Gastroesophageal sphincter (tissue), 3 donors: ENCODE results near the gene B3GAT1.

Source experiments
- EP300 ChIP-seq: sonication (generic); formaldehyde crosslinking; IDR thresholded peaks from one replicate; pipeline ENCODE4 v1.6.1; 2017; ENCODE audit warnings: antibody characterized with exemption, mild to moderate bottlenecking
- POLR2A ChIP-seq, 2 donors: fragments of 450-650 bp; IDR thresholded peaks; one replicate each; pipeline ENCODE4 v1.6.1; 2017; ENCODE audit warnings: antibody characterized with exemption in 2 of 2, mild to moderate bottlenecking in 2 of 2, moderate library complexity in 1 of 2
- POLR2AphosphoS5 ChIP-seq: sonication (generic); formaldehyde crosslinking; IDR thresholded peaks from one replicate; pipeline ENCODE4 v1.6.1; 2017; ENCODE audit warnings: antibody characterized with exemption
- TF ChIP-seq, protein P1 (sequence below), 4 experiments: fragments of 200-600 bp in 2 of 4; fragments of 450-650 bp in 2 of 4; sonication (generic) in 1 of 4; IDR thresholded peaks; one replicate each; pipeline ENCODE4 v1.5.1; 2017 to 2019; ENCODE audit warnings: antibody characterized with exemption in 4 of 4, mild to moderate bottlenecking in 2 of 4, moderate library complexity in 2 of 4

DNA sequence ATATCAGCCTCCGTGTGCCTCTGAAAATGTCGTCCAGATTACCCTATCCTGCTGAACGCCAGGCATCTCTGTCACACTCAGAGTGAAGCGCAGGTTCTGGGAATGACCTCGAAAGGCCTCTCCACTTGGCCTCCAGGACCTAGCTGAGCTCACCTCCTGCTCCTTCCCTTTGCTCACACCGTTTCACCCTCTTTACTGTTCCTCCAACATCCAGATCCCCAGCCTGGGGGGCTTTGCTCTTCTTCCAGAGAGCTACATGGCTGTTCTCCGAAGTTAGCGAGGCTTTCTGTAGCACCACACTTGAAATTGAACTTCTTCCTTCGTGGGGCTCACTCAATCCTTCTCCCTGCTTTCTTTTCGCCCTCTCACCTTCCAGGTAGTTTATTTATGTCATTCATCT lies 52.4 kb downstream of the B3GAT1 start:
- TF ChIP-seq, protein P1, sequence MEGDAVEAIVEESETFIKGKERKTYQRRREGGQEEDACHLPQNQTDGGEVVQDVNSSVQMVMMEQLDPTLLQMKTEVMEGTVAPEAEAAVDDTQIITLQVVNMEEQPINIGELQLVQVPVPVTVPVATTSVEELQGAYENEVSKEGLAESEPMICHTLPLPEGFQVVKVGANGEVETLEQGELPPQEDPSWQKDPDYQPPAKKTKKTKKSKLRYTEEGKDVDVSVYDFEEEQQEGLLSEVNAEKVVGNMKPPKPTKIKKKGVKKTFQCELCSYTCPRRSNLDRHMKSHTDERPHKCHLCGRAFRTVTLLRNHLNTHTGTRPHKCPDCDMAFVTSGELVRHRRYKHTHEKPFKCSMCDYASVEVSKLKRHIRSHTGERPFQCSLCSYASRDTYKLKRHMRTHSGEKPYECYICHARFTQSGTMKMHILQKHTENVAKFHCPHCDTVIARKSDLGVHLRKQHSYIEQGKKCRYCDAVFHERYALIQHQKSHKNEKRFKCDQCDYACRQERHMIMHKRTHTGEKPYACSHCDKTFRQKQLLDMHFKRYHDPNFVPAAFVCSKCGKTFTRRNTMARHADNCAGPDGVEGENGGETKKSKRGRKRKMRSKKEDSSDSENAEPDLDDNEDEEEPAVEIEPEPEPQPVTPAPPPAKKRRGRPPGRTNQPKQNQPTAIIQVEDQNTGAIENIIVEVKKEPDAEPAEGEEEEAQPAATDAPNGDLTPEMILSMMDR (IDR thresholded peaks at IDR 0.05), result no peak
- TF ChIP-seq EP300 (no peak), POLR2A (IDR thresholded peaks at IDR 0.05) (no peak), POLR2AphosphoS5 (no peak)
